IPS-NIHi11 (cell line): Measurements from ENCODE around the gene APH1B.

Experiments used
- DNase-seq: peaks from one replicate; pipeline ENCODE4 v3.0.0; 2012; ENCODE audit warnings: mixed read lengths, low spot score

APH1B gene

DNA sequence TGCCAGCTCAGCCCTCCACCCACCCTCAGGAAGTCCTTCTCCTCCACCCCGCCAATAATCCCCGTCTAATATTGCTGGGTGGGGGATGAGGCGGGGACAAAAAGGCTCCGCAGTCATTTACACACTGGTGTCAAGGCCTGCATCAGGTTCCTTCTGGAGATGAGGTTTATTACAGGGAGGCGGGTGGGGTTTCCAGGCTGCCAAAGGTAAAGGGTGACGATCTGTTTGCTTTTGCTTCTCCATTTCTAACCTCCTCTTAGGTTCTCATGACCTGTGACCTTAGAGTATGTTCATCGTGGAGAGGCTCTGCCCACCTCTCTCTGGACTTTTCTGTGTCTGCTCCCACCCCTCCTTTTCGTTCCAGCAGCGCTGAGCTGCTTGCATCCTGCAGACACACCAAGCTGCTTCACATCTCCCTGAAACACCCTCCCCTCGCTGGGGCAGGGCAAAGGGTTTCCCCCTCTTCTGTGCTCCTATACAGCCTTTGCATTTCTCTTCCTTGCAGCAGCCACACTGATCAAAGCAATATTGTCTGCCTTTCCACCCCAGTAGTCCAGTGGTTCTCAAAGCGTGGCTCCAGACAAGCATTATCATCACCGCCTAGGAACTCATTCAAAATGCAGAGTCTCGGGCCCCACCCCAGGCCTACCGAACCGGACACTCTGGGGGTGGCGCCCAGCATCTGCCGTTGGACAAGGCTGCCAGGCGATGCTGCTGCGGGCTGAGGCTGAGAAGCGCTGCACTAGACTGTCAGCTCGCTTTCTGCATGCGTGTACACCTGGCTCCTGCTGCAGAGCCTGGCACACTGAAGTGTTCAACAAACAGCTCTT is 77.6 kb downstream of the APH1B start:
- no peak for DNase-seq

DNA sequence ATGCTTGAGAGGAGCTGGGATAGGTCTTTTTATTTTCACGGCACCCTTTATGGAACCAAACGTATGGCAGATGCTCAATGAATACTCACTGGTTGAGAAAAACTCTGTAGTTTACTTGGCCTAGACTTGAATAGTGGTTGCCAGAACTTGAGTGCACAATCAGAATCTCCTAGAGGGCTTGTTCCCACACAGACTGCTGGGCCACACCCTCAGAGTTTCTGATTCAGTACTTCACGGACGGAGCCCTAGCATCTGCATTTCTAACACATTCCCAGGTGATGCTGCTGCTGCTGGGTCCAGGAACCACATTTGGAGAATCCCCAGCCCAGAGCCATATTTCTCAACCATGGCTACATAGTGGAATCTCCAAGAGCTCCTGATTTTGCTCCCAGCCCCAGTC is 79.7 kb downstream of the APH1B start:
- no peak for DNase-seq

DNA sequence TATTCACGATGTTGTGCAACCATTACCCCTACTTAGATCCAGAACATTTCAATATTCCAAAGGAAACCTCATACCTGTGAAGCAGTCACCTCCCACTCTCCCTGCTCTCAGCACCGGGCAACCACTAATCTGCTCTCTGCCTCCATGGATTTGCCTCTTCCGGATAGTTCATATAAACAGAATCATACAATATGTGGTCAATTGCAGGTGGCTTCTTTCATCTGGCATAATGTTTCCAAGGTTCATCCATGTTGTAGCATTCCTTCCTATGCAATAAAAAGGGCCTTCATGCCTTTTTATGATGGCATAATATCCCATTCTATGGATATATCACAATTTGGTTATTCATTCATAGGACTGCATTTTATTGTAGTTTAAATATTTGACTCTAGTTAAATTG is 80.3 kb downstream of the APH1B start:
- no peak for DNase-seq

DNA sequence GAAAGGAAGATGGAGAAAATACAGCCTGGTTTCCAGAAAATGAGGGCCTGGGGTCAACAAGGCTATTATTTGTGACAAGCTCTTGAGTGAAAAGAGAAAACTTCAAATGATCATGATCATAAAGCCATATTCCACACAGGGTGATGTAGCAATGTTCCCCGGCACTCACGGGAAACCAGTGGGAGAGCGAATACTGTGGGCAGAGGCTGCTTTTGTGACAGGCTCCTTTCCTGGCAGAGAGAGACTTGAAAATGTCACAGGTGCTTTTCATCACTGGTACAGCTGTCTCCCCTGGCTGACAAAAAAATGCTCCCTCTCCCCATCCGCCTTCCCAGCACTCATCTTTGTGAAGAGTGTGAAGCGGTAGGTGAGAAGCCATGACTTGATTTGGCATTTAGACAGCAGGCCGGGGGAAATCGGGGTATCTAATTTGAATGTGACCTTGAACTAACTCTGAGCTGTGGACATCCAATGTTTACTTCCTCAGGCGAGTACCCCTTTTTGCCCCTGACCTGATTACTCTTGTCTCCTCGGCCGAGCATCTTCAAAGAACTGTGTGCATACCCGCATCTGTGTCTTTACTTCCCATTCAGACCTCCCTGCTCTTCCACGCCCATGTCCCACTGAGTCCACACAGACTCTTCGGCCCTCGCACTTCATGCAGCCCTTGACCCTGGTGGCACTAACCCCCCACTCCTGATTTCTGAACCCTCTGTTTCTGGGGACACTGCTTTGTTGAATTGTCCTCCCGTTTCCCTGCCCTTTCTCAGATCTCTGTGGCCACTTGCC is 81.0 kb downstream of the APH1B start:
- no peak for DNase-seq
